Stimulated activated naive CD4-positive, alpha-beta T cell (primary cell): Measurements from ENCODE around the gene SH2D4B.

Experiments used
- DNase-seq, 6 experiments: peaks; one replicate each; lab custom pipeline; 2025; lab: John Stamatoyannopoulos, UW

The SH2D4B gene

GRCh38 chr10:80544316-80544953, 6.7 kb downstream of the SH2D4B start:
- DNase-seq: no peak

- no peak for DNase-seq
Observed at GRCh38 chr10:80545258-80545881, 7.7 kb downstream of the SH2D4B start.

- DNase-seq: no peak
Observed at GRCh38 chr10:80552151-80552646, 14.5 kb downstream of the SH2D4B start.

GRCh38 chr10:80553436-80553835, 15.7 kb downstream of the SH2D4B start:
- DNase-seq: no peak

GRCh38 chr10:80554050-80554449, 16.3 kb downstream of the SH2D4B start:
- DNase-seq: no peak

- no peak for DNase-seq
Observed at GRCh38 chr10:80555415-80555814, 17.7 kb downstream of the SH2D4B start.

GRCh38 chr10:80561950-80562349, 24.2 kb downstream of the SH2D4B start:
- no peak for DNase-seq

GRCh38 chr10:80567292-80567691, 29.6 kb downstream of the SH2D4B start:
- DNase-seq: no peak

GRCh38 chr10:80569131-80569895, 31.6 kb downstream of the SH2D4B start:
- DNase-seq: no peak

- DNase-seq: no peak
Observed at GRCh38 chr10:80571352-80571751, 33.6 kb downstream of the SH2D4B start.

GRCh38 chr10:80579181-80579763, 41.6 kb downstream of the SH2D4B start:
- DNase-seq: no peak

- no peak for DNase-seq
Observed at GRCh38 chr10:80579849-80580637, 42.3 kb downstream of the SH2D4B start.

- DNase-seq: no peak
Observed at GRCh38 chr10:80580638-80581468, 43.2 kb downstream of the SH2D4B start.

GRCh38 chr10:80581469-80581835, 43.8 kb downstream of the SH2D4B start:
- no peak for DNase-seq

- DNase-seq: no peak
Observed at GRCh38 chr10:80582286-80582960, 44.7 kb downstream of the SH2D4B start.

GRCh38 chr10:80583685-80584084, 46.0 kb downstream of the SH2D4B start:
- DNase-seq: no peak

- no peak for DNase-seq
Observed at GRCh38 chr10:80585812-80586211, 48.1 kb downstream of the SH2D4B start.

GRCh38 chr10:80588546-80588945, 50.8 kb downstream of the SH2D4B start:
- DNase-seq: no peak

- no peak for DNase-seq
Observed at GRCh38 chr10:80589726-80590373, 52.1 kb downstream of the SH2D4B start.

- DNase-seq: no peak
Observed at GRCh38 chr10:80590585-80591125, 53.0 kb downstream of the SH2D4B start.
